KOPT-K1 (cell line): ENCODE results near the gene FAM204A.

Experiments used
- H3K27ac ChIP-seq: fragments of 200-600 bp; sonication (generic); 2 replicates; pipeline ENCODE4 v1.5.1; 2016; ENCODE audit warnings: antibody characterized with exemption, mild to moderate bottlenecking, low read depth, low read length; ENCODE audit not compliant: poor library complexity, severe bottlenecking
- H3K36me3 ChIP-seq: fragments of 200-600 bp; sonication (generic); 2 replicates; pipeline ENCODE4 v1.5.1; 2017; ENCODE audit warnings: antibody characterized with exemption, mild to moderate bottlenecking, low read length, moderate library complexity; ENCODE audit not compliant: insufficient read depth
- H3K9me3 ChIP-seq: fragments of 200-600 bp; sonication (generic); 2 replicates; pipeline ENCODE4 v1.5.1; 2017; ENCODE audit warnings: antibody characterized with exemption, low read length, mild to moderate bottlenecking; ENCODE audit not compliant: insufficient read depth, poor library complexity, severe bottlenecking

FAM204A gene

DNA sequence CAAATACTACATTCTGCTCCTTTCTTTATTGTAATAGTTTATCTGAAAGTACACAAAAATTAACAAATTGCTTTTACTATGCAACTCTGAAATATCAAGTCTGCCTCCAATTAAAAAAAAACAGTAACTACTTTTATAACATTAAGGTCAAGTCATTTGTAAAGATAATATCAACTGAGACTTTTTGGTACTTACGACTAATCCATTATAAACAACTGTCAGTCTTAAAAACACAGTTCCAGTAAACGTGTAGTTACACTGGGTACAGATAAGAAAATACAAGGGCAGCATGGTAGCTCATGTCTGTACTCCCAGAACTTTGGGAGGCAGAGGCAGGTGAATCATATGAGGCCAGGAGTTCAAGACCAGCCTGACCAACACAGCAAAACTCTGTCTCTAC is 32.2 kb downstream of the FAM204A start:
- Histone ChIP-seq H3K9me3 (no peaks in the 10 kb centered on the region), H3K36me3 (peaks cover 90% of the 10 kb centered on the region), H3K27ac (no peak overlapping the region)

DNA sequence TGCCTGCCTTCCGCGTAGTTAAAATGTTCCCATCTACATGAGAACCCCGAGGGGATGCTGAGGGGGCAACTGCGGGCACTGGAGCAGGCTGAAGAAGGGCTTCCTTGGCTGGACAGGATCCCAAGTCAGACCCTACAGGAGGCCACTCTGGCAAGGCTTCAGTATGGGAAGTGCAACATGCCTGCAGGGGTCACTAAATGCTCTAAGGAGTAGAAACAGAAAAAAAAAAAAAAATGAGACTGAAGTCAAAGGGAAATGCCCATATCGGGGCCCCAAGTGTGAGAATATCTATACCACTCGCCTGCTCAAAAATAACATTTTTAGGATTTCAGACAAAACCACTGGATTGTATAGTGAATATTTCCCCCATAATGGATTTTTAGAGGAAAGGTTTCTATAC is 33.5 kb downstream of the FAM204A start:
- H3K9me3 ChIP-seq, result no peaks in the 10 kb centered on the region
- H3K36me3 ChIP-seq, result peaks cover 86% of the 10 kb centered on the region
- H3K27ac ChIP-seq, result no peak overlapping the region

DNA sequence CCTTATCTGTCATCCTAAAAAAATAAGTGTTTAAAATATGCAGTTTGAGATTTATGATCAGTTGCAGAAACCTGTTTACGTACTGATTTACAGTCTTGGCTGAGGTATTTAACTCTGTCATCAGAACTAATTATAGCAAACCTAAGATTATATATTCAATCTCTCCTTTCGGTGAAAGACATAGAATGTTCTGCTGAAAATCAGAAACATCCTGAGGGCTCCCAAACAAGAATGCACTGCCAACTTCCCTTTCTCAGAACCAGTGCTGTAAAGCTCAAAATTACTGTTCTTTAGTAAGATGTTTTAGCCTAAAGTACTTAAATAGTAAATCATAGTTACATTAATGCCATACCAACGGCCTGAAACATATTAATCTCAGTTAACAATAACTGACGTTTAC is 34.3 kb downstream of the FAM204A start:
- Histone ChIP-seq H3K36me3 (peaks cover 79% of the 10 kb centered on the region), H3K9me3 (no peaks in the 10 kb centered on the region), H3K27ac (no peak overlapping the region)

DNA sequence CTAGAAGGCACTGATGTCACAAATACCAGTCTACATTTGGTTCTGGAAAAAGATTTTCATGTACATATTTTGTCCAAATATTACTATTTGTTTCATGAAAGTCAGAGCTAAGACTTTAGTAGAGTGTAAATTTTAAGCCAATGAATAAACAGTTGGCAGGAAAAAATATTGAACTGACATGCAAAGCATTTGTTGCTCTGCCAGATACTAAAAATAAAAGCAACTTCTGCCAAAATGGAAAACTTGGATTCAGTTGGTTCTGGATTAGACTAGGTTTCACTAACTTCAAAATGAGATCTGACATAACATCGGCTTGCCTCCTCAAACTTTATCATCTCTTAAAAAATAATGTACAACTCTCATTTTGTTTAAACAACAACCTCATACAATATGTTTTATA is 34.9 kb downstream of the FAM204A start:
- H3K9me3 ChIP-seq, result no peaks in the 10 kb centered on the region
- peaks cover 72% of the 10 kb centered on the region for H3K36me3 ChIP-seq
- H3K27ac ChIP-seq, result no peak overlapping the region

DNA sequence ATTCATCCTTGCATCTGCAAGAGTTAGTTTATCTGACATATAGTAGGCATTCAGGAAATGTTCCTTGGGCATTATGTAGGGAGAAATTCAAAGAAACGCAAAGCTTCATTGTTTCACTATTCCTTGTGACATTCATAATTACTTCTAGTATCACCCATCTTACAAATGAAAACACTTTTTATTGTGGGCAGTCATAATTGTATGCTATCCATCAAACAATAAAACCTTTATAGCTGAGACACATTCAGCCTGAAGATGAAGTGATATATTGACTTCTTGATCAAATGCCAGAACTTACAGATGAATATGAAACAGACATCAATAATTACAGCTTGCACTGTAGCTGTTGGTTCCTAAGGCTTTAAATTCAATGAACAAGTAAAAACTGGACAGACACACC is 36.4 kb downstream of the FAM204A start:
- peaks cover 57% of the 10 kb centered on the region for H3K36me3 ChIP-seq
- H3K27ac ChIP-seq, result no peak overlapping the region
- no peaks in the 10 kb centered on the region for H3K9me3 ChIP-seq

DNA sequence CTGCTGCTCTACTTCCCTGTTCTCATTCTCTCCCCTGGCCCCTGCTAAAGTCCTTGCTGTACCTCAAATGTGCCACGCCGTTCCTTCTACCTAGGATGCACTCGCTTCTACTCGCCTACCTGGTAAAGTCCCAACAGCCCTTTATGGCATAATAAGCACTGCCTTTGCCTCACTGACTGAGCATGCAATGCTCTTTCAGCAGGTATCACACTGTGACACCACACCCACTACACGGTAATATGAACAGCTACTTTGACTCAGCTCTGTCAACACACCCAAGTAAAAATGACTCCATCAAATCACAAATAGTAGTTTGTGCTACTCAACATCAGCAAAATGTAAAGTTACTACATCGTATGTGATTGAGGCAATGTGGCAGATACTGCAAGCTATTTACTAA is 37.6 kb downstream of the FAM204A start:
- Histone ChIP-seq H3K27ac (no peak overlapping the region), H3K9me3 (no peaks in the 10 kb centered on the region), H3K36me3 (peaks cover 46% of the 10 kb centered on the region)

DNA sequence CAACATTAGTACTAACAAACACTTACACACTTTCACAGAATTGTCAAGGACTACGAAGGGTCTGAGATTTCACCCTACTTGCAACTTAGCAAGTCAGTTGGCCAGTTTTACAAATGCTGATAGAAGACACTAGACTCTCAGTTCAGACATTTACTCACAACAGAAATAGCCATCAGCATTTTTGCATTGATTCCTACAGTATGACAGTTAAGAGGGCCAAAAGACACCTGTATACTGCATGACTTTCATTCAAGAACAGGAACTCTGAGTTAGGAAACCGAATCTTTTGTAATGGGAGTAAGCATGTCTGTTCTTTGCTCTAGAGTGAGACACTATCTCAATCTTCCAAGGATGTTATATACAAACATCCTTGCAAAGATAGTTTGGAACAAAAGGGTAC is 40.9 kb downstream of the FAM204A start:
- H3K27ac ChIP-seq, result no peak overlapping the region
- peaks cover 18% of the 10 kb centered on the region for H3K36me3 ChIP-seq
- no peaks in the 10 kb centered on the region for H3K9me3 ChIP-seq

DNA sequence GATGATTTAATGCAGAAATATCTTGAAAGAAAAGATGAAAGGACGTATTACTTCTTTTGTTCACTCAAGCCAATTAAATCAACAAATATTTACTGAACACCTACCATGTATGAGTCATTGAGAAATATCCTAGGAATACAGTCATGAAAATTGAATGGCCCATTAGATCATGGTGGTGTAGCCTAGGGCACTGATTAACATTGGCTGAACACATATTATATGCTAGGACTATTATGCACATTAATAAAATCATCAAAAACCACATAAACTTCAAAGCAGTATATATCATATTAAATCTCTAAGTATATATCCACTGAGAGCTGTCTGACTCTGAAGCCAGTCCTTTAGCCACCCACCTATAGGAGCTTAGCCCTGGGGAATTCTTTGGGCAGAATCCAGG is 41.8 kb downstream of the FAM204A start:
- Histone ChIP-seq H3K36me3 (peaks cover 9% of the 10 kb centered on the region), H3K27ac (no peak overlapping the region), H3K9me3 (no peaks in the 10 kb centered on the region)

DNA sequence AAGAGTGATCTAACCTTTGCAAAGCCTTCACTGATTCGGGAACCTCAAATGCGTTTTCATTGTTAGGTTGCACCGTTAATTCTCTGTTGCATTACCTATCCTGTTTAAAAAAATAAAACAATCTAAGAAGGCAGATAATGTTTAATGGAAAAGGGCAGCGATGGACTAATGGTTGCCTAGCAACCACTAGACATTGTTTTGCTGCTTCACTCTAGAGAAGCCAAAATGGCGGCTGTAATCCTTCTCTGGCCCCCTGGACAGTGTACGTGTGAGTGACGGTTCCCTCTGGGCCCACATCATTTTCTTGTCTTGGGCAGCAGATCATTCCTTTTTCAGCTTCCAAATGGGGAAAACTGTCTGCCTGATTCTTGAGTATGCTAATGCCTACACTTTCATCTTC is 43.3 kb downstream of the FAM204A start:
- Histone ChIP-seq H3K9me3 (no peaks in the 10 kb centered on the region), H3K27ac (no peak overlapping the region), H3K36me3 (no peaks in the 10 kb centered on the region)

DNA sequence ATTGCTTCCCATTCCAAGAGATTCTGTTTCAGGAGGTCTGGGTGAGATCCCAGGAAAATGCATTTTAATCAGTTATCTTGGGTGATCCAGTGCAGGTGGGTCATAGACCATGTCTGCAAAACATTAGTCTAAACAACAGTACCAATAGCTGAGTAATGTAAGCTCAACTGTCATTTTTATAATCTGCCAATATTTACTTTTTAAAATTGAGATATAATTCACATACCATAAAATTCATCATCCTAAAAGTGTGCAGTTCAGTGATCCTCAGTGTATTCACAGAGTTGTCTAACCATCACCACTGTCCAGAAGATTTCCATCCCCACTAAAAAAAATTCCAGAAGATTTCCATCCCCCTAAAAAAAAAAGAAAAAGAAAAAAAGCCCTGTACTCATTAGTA is 51.0 kb downstream of the FAM204A start:
- no peaks in the 10 kb centered on the region for H3K9me3 ChIP-seq
- no peak overlapping the region for H3K27ac ChIP-seq
- H3K36me3 ChIP-seq, result no peaks in the 10 kb centered on the region

DNA sequence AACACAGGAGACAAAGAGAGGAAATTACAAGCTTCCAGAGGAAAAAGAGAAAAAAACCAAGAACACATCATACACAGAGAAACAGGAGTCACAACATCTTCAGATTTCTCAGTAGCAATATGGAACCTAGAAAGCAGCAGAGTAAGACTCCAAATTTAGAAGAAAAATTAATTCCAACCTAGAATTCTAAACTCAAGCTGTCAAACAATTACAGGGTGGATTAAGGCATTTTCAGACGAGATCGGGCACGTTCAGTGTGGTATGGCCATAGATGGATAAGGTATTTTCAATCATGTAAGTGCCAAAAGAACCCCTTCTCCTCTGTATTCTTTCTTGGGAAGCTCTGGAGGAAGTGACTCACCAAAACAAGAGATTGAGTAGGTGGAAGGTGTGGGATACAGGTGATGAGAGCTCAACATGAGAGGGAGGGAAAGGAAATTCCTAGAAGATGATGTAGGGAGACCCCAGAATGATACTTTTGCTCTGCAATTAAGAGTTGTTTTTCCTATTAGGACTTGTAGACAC is 51.6 kb downstream of the FAM204A start:
- no peaks in the 10 kb centered on the region for H3K9me3 ChIP-seq
- no peak overlapping the region for H3K27ac ChIP-seq
- no peaks in the 10 kb centered on the region for H3K36me3 ChIP-seq

DNA sequence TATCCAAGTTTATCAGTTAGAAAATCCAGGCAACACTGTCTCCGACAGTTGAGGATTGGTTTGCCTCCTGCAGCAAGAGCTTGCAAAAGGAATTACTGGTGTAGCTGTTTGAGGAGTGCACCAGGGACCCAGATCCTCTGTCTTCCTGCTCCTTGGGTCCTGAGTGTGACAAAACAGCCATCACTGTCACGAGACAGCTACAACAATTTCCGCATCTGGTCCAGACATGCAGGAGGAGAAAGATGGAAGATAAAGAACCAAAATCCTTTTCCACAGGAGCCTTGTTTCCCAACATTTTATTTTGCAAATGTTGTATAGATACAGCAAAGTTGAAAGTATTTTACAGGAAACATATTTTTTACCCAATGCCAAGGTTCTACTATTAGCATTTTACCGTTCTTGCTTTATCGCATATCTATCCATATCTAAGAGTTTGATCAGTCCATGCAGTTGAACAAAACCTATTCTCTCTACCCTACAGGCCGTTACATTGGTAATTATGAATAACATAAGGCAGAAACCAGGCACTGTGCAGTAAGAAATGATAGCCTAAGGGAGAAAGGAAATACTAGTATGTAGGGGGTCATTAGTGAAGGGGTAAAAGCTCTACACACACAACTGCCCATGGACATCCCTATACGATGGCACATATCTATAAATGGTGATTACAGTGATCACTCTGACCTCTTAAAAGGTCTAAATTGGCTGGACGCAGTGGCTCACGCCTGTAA is 54.9 kb downstream of the FAM204A start:
- Histone ChIP-seq H3K36me3 (no peaks in the 10 kb centered on the region), H3K9me3 (no peaks in the 10 kb centered on the region), H3K27ac (no peak overlapping the region)

DNA sequence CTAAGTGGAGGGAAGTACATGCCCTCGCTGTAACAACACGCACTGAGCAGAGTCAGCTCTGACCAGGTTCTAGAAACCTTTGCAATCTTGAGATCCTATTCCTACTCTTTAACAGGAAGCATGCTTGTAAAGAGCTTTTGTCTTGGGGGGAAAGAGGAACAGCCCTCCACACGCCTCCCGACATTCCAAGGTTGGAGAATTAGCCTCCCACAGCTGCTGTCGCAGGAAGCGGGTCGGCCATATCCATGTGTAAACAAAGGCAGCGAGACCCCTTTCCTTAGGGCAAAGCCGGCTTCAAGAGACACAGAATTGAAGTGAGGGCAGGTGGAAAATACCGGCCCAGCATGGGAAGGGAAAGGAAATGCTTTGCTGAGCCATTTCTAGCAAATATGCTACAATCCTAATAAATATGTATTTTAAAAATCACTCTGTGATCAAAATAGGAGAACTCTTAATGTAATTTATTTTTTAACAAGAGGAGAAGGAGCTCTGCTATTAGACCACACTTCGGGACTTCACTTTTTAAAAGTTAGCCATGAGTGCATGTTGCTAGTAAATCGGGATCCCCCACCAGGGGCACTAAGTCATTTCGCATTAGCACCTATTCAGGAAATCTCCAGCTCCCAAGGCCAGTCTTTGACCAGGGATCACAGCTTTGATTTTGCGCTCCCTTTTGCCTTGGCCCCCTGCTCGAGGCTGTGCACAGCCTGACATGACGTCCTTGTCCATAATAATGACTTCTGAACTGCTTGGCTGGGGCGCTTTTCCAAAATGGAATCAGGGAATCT is 55.9 kb downstream of the FAM204A start:
- no peak overlapping the region for H3K27ac ChIP-seq
- H3K36me3 ChIP-seq, result no peaks in the 10 kb centered on the region
- H3K9me3 ChIP-seq, result no peaks in the 10 kb centered on the region

DNA sequence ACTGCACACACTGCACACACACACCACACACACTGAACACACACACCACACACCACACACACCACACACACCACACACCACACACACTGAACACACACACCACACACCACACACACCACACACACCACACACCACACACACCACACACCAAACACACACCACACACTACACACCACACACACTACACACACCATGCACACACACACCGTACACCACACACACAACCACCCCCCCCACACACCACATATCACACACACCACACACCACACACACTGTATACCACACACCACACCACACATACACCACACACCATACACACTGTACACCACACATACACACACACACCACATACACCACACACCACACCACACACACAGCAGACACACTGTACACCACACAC is 59.5 kb downstream of the FAM204A start:
- H3K9me3 ChIP-seq, result peaks cover 8% of the 10 kb centered on the region
- H3K27ac ChIP-seq, result no peak overlapping the region
- no peaks in the 10 kb centered on the region for H3K36me3 ChIP-seq

DNA sequence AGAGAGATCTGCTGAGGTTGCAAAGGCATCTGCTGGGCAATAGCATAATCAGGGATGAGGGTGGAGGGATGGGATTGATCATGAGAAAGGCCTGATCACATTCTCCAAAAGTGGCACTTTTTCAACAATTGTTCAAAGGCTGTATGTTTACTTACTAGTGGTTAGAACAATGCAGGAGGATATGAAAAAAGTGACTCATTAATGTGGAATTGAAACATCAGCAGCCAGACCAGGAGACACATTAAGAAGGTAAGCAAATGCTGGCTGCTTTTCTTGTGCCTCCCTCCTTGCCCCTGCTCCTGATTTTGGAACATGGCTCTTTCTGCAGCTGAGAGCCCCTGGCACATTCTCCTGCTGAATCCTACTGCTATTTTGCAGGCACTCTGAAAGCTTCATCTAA is 63.5 kb downstream of the FAM204A start:
- peaks cover 10% of the 10 kb centered on the region for H3K9me3 ChIP-seq
- H3K27ac ChIP-seq, result no peak overlapping the region
- no peaks in the 10 kb centered on the region for H3K36me3 ChIP-seq

DNA sequence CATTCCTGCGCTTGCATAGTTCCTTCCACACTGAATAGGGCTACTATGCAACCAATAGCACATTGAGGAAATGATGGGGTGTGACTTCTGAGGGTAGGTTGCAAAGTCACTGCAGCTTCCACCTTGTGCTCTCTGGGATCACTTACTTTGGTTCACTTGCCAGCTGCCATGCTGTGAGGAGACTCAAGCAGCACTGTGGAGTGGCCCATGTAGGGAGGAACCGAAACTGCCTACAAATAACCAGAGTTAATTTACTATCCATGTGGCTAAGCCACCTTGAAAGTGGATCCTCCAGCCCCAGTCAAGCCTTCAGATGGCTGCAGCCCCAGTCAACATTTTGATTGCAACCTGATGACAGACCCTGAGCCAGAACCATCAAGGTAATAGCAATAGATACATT is 64.3 kb downstream of the FAM204A start:
- H3K9me3 ChIP-seq, result peaks cover 10% of the 10 kb centered on the region
- H3K27ac ChIP-seq, result no peak overlapping the region
- no peaks in the 10 kb centered on the region for H3K36me3 ChIP-seq
